ENCODE measurements around the gene RBM44.
"Not testable (repeated sequence)": the region's sequence is repeated elsewhere in the genome, so short reads cannot be mapped to it uniquely, and the experiment has no call there.

Gene RBM44

DNA sequence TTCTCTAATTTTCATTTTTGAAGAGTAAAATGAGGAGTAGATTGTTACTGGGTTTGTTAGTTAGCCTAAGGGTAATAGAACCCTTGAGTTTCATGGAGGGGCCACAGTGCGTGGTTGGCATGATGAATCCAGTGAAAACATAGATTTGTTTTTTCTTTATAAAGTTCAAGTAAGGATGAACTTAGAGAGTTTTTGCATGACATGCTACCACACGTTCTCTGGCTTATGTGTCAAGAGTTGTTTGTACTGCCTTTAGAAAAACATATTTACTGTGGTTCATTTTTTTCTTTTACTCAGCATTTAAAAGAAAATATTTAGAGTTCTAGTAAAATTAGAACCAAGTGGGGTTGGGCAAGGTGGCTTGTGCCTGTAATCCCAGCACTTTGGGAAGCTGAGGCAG lies 21.8 kb downstream of the RBM44 start:
- Histone ChIP-seq H3K4me3 (ENCODE audit: low read length) (no peak overlapping the region), H3K9me3 (ENCODE audit: insufficient read depth, low read depth, low read length) (no peaks in the 10 kb centered on the region), H3K4me1 (ENCODE audit: insufficient read depth, low read length) (no peaks in the 10 kb centered on the region), H3K27me3 (ENCODE audit: insufficient read depth, low read length) (no peaks in the 10 kb centered on the region; the same call in 1 of the 2 replicates), H3K36me3 (ENCODE audit: insufficient read depth, low read depth, low read length) (no peaks in the 10 kb centered on the region), H3K27ac (ENCODE audit: low read length) (no peak overlapping the region), H3K9ac (ENCODE audit: low read depth, low read length) (no peak overlapping the region)

DNA sequence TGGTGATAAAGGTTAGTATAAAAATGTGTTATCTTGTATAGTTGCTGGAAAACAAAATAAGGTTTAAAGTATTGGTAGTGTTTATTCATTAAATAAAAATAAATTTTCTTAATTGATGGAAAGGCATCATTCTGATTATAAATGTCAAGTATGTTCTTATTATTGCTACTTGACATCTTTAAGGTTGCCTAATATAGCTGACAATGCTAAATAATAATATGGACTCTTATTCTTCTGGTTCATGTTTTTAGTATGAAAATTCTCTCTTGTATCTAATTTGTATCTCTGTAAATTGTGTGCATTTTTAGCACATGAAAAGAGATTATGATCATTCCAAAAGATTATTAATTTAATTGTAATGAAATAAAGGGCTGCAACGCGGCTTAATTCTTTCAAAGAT lies 25.0 kb downstream of the RBM44 start:
- Histone ChIP-seq H3K27me3 (ENCODE audit: insufficient read depth, low read length) (no peaks in the 10 kb centered on the region), H3K9ac (ENCODE audit: low read depth, low read length) (no peak overlapping the region), H3K4me1 (ENCODE audit: insufficient read depth, low read length) (no peaks in the 10 kb centered on the region)

DNA sequence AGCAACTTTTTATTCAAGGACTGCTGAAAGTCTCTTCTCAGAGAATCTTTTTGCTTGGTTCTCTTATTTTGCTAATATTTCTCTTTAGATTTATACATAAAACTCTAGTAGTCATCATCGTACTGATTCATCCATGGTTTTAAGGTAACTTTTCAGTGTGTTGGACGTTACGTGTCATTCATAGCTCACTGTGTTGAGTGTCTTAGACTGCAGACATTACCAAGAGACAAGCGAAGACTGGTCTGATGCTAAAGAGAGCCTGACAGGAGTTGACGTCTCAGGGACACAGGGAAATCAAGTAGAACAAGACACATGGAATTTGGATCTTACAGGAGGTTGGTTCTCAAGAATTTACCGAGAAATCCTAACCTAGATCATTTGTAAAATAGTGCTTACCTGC lies 25.5 kb downstream of the RBM44 start:
- Histone ChIP-seq H3K27me3 (ENCODE audit: insufficient read depth, low read length) (no peaks in the 10 kb centered on the region), H3K9me3 (ENCODE audit: insufficient read depth, low read depth, low read length) (no peaks in the 10 kb centered on the region), H3K36me3 (ENCODE audit: insufficient read depth, low read depth, low read length) (no peaks in the 10 kb centered on the region), H3K4me1 (ENCODE audit: insufficient read depth, low read length) (no peaks in the 10 kb centered on the region), H3K9ac (ENCODE audit: low read depth, low read length) (no peak overlapping the region), H3K4me3 (ENCODE audit: low read length) (no peak overlapping the region), H3K27ac (ENCODE audit: low read length) (no peak overlapping the region)

More for the DNA sequence above, 25.0 kb downstream of the RBM44 start:
- Histone ChIP-seq H3K9me3 (ENCODE audit: insufficient read depth, low read depth, low read length) (no peaks in the 10 kb centered on the region), H3K36me3 (ENCODE audit: insufficient read depth, low read depth, low read length) (no peaks in the 10 kb centered on the region), H3K27ac (ENCODE audit: low read length) (no peak overlapping the region), H3K4me3 (ENCODE audit: low read length) (no peak overlapping the region)

DNA sequence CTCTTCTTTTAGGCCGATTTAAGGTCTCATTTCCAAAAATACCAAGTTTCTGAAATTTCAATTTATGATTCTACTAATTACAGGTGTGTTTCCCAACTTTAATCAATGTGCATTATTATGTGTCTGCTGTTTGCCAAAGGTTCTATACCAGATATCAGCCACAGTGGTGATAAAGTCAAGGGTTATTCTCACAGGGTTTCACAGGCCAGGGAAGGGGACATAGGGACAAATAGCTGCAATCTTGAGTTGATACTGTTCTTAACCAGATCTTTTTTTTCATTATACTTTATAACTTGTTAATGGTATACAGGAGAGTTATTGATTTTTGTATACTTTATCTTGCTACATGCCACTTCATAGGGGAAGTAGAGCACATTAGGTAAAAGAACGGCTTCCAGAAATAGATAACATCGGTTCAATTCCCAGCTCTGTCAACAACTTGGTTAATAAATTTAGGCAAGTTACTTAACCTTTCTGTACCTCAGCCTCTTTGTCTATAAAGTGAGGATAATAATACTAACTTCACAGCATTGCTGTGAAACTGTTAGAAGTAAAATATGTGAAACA lies 28.9 kb downstream of the RBM44 start:
- H3K36me3 ChIP-seq (ENCODE audit: insufficient read depth, low read depth, low read length), result no peaks in the 10 kb centered on the region
- no peak overlapping the region for H3K27ac ChIP-seq (ENCODE audit: low read length)
- H3K9ac ChIP-seq (ENCODE audit: low read depth, low read length), result no peak overlapping the region
- no peak overlapping the region for H3K4me3 ChIP-seq (ENCODE audit: low read length)
- no peaks in the 10 kb centered on the region for H3K9me3 ChIP-seq (ENCODE audit: insufficient read depth, low read depth, low read length)
- H3K4me1 ChIP-seq (ENCODE audit: insufficient read depth, low read length), result no peaks in the 10 kb centered on the region
- H3K27me3 ChIP-seq (ENCODE audit: insufficient read depth, low read length), result no peaks in the 10 kb centered on the region

DNA sequence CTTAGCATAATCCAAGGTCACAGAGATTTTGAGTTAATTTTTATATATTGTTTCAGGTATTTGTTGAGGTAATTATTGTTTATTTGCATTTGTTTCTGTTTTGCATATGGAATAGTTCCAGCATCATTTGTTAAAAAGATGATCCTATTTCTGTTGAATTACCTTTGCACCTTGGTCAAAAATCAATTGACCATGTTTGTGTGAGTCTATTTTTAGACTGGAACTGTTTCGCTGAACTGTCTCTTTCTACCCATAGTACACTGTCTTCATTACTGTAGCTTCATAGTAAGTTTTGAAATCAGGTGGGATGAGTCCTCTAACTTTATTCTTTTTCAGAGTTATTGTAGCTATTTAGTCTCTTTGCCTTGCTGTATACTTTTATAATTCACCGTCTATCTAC lies 31.9 kb downstream of the RBM44 start:
- no peak overlapping the region for H3K4me3 ChIP-seq (ENCODE audit: low read length)
- H3K9me3 ChIP-seq (ENCODE audit: insufficient read depth, low read depth, low read length), result no peaks in the 10 kb centered on the region
- H3K4me1 ChIP-seq (ENCODE audit: insufficient read depth, low read length), result no peaks in the 10 kb centered on the region
- H3K27ac ChIP-seq (ENCODE audit: low read length), result no peak overlapping the region
- no peaks in the 10 kb centered on the region for H3K36me3 ChIP-seq (ENCODE audit: insufficient read depth, low read depth, low read length)
- no peak overlapping the region for H3K9ac ChIP-seq (ENCODE audit: low read depth, low read length)
- no peaks in the 10 kb centered on the region for H3K27me3 ChIP-seq (ENCODE audit: insufficient read depth, low read length)

DNA sequence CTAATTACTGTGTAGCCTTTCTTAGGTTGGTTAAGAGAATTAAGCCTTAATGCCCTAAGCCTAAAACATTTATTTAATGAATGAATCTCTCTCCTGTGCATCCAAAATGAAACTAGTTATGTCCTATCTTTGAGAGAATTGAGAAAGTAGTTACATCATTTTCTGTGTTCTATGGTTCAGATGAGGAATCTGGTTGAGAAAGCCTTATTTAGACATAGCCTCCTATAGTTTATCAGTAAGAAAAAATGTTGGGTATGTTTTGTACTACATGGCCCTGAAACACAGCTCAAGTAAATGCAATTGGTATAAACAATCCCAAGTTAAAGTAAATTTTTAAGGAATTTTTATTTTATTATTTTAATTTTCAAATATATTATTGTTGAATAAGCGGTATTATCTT lies 35.0 kb downstream of the RBM44 start:
- Histone ChIP-seq H3K4me1 (ENCODE audit: insufficient read depth, low read length) (no peaks in the 10 kb centered on the region), H3K27ac (ENCODE audit: low read length) (no peak overlapping the region), H3K36me3 (ENCODE audit: insufficient read depth, low read depth, low read length) (no peaks in the 10 kb centered on the region), H3K9ac (ENCODE audit: low read depth, low read length) (no peak overlapping the region), H3K9me3 (ENCODE audit: insufficient read depth, low read depth, low read length) (no peaks in the 10 kb centered on the region), H3K27me3 (ENCODE audit: insufficient read depth, low read length) (no peaks in the 10 kb centered on the region), H3K4me3 (ENCODE audit: low read length) (no peak overlapping the region)

DNA sequence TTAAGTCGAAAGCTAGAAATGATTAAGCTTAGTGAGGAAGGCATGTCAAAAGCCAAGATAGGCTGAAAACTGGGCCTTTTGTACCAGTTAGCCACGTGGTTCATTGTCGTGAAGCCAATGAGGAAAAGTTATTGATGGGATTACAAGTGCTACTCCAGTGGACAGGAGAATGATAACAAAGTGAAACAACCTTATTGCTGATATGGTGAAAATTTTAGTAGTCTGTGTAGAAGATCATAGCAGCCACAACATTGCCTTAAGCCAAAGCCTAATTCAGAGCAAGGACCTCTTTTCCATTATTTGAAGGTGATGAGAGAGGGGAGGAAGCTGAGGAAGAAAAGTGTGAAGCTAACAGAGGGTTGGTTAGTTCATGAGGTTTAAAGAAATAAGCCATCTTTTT lies 36.8 kb downstream of the RBM44 start:
- H3K9me3 ChIP-seq (ENCODE audit: insufficient read depth, low read depth, low read length), result no peaks in the 10 kb centered on the region
- no peaks in the 10 kb centered on the region for H3K27me3 ChIP-seq (ENCODE audit: insufficient read depth, low read length)
- H3K4me1 ChIP-seq (ENCODE audit: insufficient read depth, low read length), result no peaks in the 10 kb centered on the region
- no peak overlapping the region for H3K4me3 ChIP-seq (ENCODE audit: low read length)
- no peak overlapping the region for H3K9ac ChIP-seq (ENCODE audit: low read depth, low read length)
- no peaks in the 10 kb centered on the region for H3K36me3 ChIP-seq (ENCODE audit: insufficient read depth, low read depth, low read length)
- H3K27ac ChIP-seq (ENCODE audit: low read length), result no peak overlapping the region

DNA sequence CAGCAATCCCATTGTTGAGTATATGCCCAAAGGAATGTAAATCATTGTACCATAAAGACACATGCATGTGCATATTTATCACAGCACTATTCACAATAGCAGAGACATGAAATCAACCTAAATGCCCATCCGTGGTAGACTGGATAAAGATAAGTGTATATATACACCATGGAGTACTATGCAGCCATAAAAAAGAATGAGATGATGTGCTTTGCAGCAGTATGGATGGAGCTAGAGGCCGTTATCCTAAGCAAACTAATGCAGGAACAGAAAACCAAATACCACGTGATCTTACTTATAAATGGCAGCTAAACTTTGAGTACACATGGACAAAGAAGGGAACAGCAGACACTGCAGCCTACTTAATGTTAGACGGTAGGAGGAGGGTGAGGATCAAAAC lies 42.5 kb downstream of the RBM44 start:
- H3K36me3 ChIP-seq (ENCODE audit: insufficient read depth, low read depth, low read length), result no peaks in the 10 kb centered on the region
- no peak overlapping the region for H3K27ac ChIP-seq (ENCODE audit: low read length)
- no peaks in the 10 kb centered on the region for H3K9me3 ChIP-seq (ENCODE audit: insufficient read depth, low read depth, low read length)
- no peaks in the 10 kb centered on the region for H3K27me3 ChIP-seq (ENCODE audit: insufficient read depth, low read length)
- H3K9ac ChIP-seq (ENCODE audit: low read depth, low read length), result no peak overlapping the region
- no peak overlapping the region for H3K4me3 ChIP-seq (ENCODE audit: low read length)
- no peaks in the 10 kb centered on the region for H3K4me1 ChIP-seq (ENCODE audit: insufficient read depth, low read length)

DNA sequence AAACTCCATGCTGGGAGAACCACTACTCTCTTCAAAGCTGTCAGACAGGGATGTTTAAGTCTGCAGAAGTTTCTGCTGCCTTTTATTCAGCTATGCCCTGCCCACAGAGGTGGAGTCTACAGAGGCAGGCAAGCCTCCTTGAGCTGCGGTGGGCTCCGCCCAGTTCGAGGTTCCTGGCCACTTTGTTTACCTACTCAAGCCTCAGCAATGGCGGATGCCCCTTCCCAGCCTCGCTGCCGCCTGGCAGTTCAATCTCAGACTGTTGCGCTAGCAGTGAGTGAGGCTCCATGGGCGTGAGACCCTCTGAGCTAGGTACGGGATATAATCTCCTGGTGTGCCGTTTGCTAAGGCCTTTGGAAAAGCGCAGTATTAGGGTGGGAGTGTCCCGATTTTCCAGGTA lies 50.4 kb downstream of the RBM44 start:
- H3K9ac ChIP-seq (ENCODE audit: low read depth, low read length); H3K36me3 ChIP-seq (ENCODE audit: insufficient read depth, low read depth, low read length); H3K27ac ChIP-seq (ENCODE audit: low read length); H3K4me3 ChIP-seq (ENCODE audit: low read length); H3K27me3 ChIP-seq (ENCODE audit: insufficient read depth, low read length); H3K4me1 ChIP-seq (ENCODE audit: insufficient read depth, low read length); H3K9me3 ChIP-seq (ENCODE audit: insufficient read depth, low read depth, low read length): not testable (repeated sequence)

DNA sequence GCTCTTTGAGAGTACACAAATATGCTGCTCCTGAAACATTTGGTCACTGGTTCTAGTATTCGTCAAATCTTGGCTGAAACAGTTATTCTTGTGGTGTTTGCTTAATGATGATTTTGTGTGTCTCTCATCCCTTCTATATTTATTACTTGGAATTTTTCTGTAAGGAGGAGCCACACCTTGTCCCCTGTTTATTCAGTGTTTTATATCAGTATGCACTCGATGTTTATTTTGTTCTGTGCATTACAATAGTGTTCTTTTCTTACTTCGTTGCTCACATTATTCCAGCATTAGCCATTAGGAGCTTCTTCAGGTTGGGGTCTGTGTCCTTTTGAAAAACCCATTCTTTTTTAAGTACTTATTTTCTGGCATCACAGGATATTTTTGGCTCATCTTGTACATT lies 55.7 kb downstream of the RBM44 start:
- Histone ChIP-seq H3K4me1 (ENCODE audit: insufficient read depth, low read length) (no peaks in the 10 kb centered on the region; the same call in 1 of the 2 replicates), H3K4me3 (ENCODE audit: low read length) (no peak overlapping the region), H3K9ac (ENCODE audit: low read depth, low read length) (no peak overlapping the region), H3K27me3 (ENCODE audit: insufficient read depth, low read length) (peaks cover 32% of the 10 kb centered on the region), H3K36me3 (ENCODE audit: insufficient read depth, low read depth, low read length) (no peaks in the 10 kb centered on the region), H3K9me3 (ENCODE audit: insufficient read depth, low read depth, low read length) (peaks cover 2% of the 10 kb centered on the region), H3K27ac (ENCODE audit: low read length) (no peak overlapping the region)

DNA sequence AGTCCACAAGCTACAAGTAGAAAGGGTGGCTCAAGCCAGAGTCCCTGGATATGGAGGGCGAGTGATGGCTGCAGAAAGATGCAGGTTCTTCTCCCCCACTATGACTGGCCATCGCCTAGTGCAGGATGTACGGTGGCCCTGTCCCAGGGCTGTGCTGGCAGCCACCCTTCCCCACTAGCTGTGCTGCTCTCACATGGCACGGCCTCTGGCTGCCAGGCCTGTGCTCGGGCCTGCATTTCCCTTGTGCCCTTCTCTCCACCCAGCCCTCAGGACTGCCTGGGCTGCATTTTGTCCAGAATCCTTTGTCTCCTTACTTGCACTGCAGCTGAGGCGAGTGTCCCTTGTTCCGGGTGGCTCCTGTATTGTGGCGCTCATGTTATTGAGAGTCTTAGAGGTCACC lies 59.2 kb downstream of the RBM44 start:
- Histone ChIP-seq H3K9me3 (ENCODE audit: insufficient read depth, low read depth, low read length) (no peaks in the 10 kb centered on the region), H3K27ac (ENCODE audit: low read length) (no peak overlapping the region), H3K27me3 (ENCODE audit: insufficient read depth, low read length) (peaks cover 66% of the 10 kb centered on the region), H3K9ac (ENCODE audit: low read depth, low read length) (no peak overlapping the region), H3K4me3 (ENCODE audit: low read length) (no peak overlapping the region), H3K36me3 (ENCODE audit: insufficient read depth, low read depth, low read length) (no peaks in the 10 kb centered on the region), H3K4me1 (ENCODE audit: insufficient read depth, low read length) (no peaks in the 10 kb centered on the region; the same call in 1 of the 2 replicates)

DNA sequence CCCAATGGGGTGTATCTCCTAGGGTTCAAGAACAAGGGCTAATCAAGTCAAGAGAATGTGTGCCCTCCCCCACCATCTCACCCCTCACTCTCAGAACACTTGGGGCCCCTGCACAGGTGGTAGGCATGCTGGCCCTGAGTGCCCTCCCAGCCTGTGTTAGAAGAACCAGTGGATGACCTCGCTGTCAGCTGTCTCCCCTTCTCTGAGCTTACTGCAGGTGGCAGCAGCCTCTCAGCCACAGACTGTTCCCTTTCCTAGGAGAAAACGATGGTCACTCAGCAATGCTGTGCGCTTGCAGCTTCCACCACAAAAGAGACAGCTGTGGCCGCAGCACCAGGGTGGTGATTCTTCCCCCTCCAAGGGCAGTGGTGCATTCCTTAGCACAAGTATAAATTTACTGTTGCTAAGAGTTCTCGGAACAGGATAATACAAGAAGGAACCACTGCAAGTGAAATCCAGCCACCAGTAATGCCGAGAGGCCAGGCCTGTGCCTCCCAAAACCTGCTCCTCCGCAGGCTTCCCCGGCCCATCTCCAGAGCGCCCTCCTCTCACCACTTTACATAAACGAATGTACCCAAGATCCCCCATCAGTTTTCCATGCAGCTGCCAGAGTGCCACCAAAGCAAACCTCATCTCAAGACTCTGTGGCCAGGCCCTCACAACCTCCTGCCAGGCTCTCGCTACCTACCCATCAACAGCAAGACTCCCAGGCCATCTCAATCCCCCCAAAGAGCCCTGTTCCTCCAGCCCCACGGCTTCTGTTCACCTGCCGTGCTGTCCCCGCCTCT lies 59.9 kb downstream of the RBM44 start:
- Histone ChIP-seq H3K4me3 (ENCODE audit: low read length) (peak overlapping the region; percentile 38; the same call in 1 of the 2 replicates), H3K9me3 (ENCODE audit: insufficient read depth, low read depth, low read length) (no peaks in the 10 kb centered on the region), H3K4me1 (ENCODE audit: insufficient read depth, low read length) (no peaks in the 10 kb centered on the region; the same call in 1 of the 2 replicates), H3K27ac (ENCODE audit: low read length) (no peak overlapping the region), H3K27me3 (ENCODE audit: insufficient read depth, low read length) (peaks cover 67% of the 10 kb centered on the region), H3K36me3 (ENCODE audit: insufficient read depth, low read depth, low read length) (no peaks in the 10 kb centered on the region), H3K9ac (ENCODE audit: low read depth, low read length) (no peak overlapping the region)
